Parathyroid adenoma (tissue), 2 donors: Measurements from ENCODE around the gene TEX54.
A peak's percentile ranks its signal among the peaks of the same experiment; 100 is the strongest.
"Not testable (repeated sequence)": the region's sequence is repeated elsewhere in the genome, so short reads cannot be mapped to it uniquely, and the experiment has no call there.

Experiments
- H2AFZ ChIP-seq: fragments of 300-600 bp; sonication (generic); one replicate; pipeline ENCODE4 v1.7.0; 2017; ENCODE audit warnings: antibody characterized with exemption, mild to moderate bottlenecking
- H3K27ac ChIP-seq: fragments of 300-600 bp; sonication (generic); one replicate; pipeline ENCODE4 v1.7.0; 2017
- H3K27me3 ChIP-seq: fragments of 300-600 bp; sonication (generic); one replicate; pipeline ENCODE4 v1.7.0; 2017; ENCODE audit warnings: low read length; ENCODE audit not compliant: control insufficient read depth, insufficient read depth
- H3K36me3 ChIP-seq: fragments of 300-600 bp; sonication (generic); one replicate; pipeline ENCODE4 v1.7.0; 2017; ENCODE audit warnings: low read length; ENCODE audit not compliant: control insufficient read depth, insufficient read depth
- H3K4me1 ChIP-seq: fragments of 300-600 bp; sonication (generic); one replicate; pipeline ENCODE4 v1.7.0; 2017; ENCODE audit warnings: control low read depth
- H3K4me2 ChIP-seq: fragments of 300-600 bp; sonication (generic); one replicate; pipeline ENCODE4 v1.7.0; 2017; ENCODE audit warnings: low read length
- H3K4me3 ChIP-seq: fragments of 300-600 bp; sonication (generic); one replicate; pipeline ENCODE4 v1.7.0; 2017; ENCODE audit warnings: low read depth, low read length
- H3K79me2 ChIP-seq: fragments of 300-600 bp; sonication (generic); one replicate; pipeline ENCODE4 v1.7.0; 2017; ENCODE audit warnings: control low read depth
- H3K9ac ChIP-seq: fragments of 300-600 bp; sonication (generic); one replicate; pipeline ENCODE4 v1.7.0; 2017; ENCODE audit warnings: mild to moderate bottlenecking
- H3K9me3 ChIP-seq: fragments of 300-600 bp; sonication (generic); one replicate; pipeline ENCODE4 v1.7.0; 2017; ENCODE audit warnings: low read length; ENCODE audit not compliant: control insufficient read depth
- TF ChIP-seq, protein P1 (sequence below): fragments of 300-600 bp; sonication (generic); IDR thresholded peaks from one replicate; pipeline ENCODE4 v1.7.0; 2017; ENCODE audit warnings: antibody characterized with exemption, mild to moderate bottlenecking
- donor health status: primary hyperparathyroidism.

TEX54 gene

DNA sequence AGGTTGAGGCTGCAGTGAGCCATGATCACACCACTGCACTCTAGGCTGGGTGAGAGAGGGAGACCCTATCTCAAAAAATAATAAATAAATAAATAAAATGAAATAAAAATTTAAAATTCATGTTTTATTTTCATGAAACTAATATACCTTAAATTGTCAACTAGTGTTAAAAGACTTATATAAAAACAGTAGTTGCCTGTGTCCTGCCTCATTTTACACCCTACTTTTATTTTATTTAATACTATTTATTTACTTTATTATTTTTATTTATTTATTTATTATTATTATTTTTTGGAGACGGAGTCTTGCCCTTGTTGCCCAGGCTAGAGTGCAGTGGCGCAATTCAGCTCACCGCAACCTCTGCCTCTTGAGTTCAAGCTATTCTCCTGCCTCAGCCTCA, 11.5 kb upstream of the TEX54 start:
- Histone ChIP-seq H3K9me3 (no peaks in the 10 kb centered on the region), H3K4me3 (no peak overlapping the region), H3K27ac (no peak overlapping the region), H2AFZ (no peak overlapping the region), H3K36me3 (no peaks in the 10 kb centered on the region), H3K4me1 (peaks cover 8% of the 10 kb centered on the region), H3K9ac (no peak overlapping the region), H3K27me3 (no peaks in the 10 kb centered on the region), H3K79me2 (no peaks in the 10 kb centered on the region), H3K4me2 (no peak overlapping the region)
- TF ChIP-seq, protein P1, sequence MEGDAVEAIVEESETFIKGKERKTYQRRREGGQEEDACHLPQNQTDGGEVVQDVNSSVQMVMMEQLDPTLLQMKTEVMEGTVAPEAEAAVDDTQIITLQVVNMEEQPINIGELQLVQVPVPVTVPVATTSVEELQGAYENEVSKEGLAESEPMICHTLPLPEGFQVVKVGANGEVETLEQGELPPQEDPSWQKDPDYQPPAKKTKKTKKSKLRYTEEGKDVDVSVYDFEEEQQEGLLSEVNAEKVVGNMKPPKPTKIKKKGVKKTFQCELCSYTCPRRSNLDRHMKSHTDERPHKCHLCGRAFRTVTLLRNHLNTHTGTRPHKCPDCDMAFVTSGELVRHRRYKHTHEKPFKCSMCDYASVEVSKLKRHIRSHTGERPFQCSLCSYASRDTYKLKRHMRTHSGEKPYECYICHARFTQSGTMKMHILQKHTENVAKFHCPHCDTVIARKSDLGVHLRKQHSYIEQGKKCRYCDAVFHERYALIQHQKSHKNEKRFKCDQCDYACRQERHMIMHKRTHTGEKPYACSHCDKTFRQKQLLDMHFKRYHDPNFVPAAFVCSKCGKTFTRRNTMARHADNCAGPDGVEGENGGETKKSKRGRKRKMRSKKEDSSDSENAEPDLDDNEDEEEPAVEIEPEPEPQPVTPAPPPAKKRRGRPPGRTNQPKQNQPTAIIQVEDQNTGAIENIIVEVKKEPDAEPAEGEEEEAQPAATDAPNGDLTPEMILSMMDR: no peak

DNA sequence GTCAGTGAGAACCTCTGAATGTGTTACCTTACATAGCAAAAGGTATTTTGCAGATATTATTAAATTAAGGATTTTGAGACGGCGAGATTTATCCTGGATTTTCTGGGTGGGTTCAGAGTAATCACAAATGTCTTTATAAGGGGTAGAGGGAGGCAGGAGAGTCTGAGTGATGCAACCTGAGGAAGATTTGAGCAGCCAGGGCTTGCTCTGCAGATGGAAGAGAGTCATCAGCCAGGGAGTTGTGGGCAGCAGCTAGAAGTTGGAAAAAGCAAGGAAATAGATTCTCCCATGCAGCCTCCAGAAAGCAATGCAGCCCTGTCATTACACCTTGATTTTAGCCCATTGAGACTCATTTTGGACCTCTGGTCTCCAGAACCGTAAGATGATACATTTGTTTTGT, 10.8 kb upstream of the TEX54 start:
- H3K4me3 ChIP-seq: no peak overlapping the region
- H3K36me3 ChIP-seq: no peaks in the 10 kb centered on the region
- H3K27ac ChIP-seq: no peak overlapping the region
- H3K9ac ChIP-seq: no peak overlapping the region
- no peaks in the 10 kb centered on the region for H3K27me3 ChIP-seq
- H3K4me1 ChIP-seq: peaks cover 8% of the 10 kb centered on the region
- H3K4me2 ChIP-seq: no peak overlapping the region
- no peaks in the 10 kb centered on the region for H3K79me2 ChIP-seq
- TF ChIP-seq, protein P1: no peak
- H3K9me3 ChIP-seq: no peaks in the 10 kb centered on the region
- H2AFZ ChIP-seq: no peak overlapping the region

DNA sequence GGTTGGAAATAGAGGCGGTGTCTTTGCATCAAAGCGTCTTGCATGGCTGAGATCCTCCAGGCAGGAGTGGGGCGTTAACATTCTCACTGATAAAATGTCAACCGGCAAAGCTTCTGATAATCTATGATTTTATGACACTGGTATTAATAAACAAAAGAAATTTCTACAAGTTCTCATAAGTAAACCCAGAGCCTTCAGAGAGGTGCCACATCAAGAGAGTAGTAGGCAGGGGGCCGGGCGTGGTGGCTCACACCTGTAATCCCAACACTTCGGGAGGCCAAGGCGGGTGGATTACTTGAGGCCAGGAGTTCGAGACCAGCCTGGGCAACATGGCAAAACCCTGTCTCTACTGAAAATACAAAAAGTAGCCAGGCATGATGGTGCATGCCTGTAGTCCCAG, 10.2 kb upstream of the TEX54 start:
- not testable (repeated sequence) for H3K4me2 ChIP-seq, H3K36me3 ChIP-seq, H3K4me3 ChIP-seq, H3K27me3 ChIP-seq, H3K9ac ChIP-seq, H3K4me1 ChIP-seq, H3K9me3 ChIP-seq, H3K79me2 ChIP-seq
- Histone ChIP-seq H2AFZ (peak overlapping the region; percentile 95), H3K27ac (peak overlapping the region; percentile 100)

DNA sequence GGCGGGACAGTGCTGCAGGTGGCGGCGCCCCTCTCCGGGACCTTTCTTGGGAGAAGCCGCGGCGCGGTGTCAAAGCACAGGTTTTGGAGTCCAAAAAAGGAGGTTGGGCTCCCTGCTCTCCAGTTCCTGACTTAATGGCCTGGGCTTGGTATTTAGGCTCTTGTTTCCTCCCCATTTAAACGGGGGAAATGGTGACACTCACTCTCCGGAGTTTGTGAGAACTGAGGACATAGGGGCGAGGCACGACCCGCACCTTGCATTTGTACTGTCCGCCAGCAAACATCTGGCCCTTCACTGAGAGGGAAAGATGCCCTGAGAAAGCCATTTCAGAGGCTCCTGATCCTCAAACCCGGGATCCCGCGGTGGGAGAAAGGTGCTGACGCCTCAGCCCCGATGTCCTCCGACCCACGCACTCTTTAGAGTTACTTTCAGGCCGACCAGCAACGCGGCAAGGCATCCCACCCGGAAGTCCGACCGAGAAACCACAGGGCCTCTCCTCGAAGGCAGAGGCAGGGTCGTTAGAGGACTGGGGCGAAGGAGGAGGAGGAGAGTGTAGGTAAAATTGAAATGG, 9.6 kb upstream of the TEX54 start:
- no peaks in the 10 kb centered on the region for H3K79me2 ChIP-seq
- H3K4me1 ChIP-seq: peaks cover 8% of the 10 kb centered on the region
- H3K9me3 ChIP-seq: no peaks in the 10 kb centered on the region
- peak overlapping the region; percentile 33 for H3K9ac ChIP-seq
- H3K4me3 ChIP-seq: peak overlapping the region; percentile 86
- no peaks in the 10 kb centered on the region for H3K27me3 ChIP-seq
- no peaks in the 10 kb centered on the region for H3K36me3 ChIP-seq
- H3K27ac ChIP-seq: peak overlapping the region; percentile 100
- TF ChIP-seq, protein P1: no peak
- peak overlapping the region; percentile 95 for H2AFZ ChIP-seq
- peak overlapping the region; percentile 97 for H3K4me2 ChIP-seq

DNA sequence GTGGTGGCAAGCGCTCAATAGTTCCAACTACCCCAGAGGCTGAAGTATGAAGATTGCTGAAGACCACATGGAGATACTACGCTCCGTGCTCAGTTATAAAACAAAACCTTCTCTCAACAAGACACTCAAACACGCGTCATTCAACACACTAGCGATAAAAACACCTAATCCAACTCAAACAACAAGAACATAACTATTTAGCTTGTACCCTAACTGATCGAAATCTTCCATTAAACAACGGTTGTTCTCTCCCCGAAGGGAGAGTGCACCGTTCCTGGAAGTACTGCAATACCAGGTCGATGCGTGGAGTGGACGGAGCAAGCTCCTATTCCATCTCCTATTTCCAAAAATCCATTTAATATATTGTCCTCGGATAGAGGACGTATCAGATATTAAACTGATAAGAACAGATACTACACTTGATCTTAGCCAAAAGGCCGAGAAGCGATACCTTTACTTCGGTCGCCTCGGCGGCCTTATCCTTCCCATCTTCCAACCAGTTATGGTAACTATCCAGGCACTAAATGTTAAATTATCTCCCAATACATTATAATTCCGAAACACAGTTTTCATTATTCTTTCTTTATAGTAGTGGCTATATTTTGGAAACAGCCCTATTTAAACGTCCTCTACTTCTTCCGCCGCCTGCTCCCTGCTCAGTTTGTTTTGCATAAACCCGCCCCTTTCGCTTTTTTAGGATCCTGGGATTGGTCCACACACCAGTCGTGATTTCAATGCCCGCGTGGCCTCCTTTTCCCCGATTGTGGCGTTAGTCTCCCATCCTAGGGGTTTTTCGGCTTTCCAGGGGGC, 8.9 kb upstream of the TEX54 start:
- H3K9ac ChIP-seq: peak overlapping the region; percentile 33
- H2AFZ ChIP-seq: peak overlapping the region; percentile 95
- H3K4me2 ChIP-seq: peak overlapping the region; percentile 97
- no peaks in the 10 kb centered on the region for H3K36me3 ChIP-seq
- H3K27ac ChIP-seq: peak overlapping the region; percentile 100
- H3K9me3 ChIP-seq: no peaks in the 10 kb centered on the region
- peaks cover 8% of the 10 kb centered on the region for H3K4me1 ChIP-seq
- no peaks in the 10 kb centered on the region for H3K79me2 ChIP-seq
- no peaks in the 10 kb centered on the region for H3K27me3 ChIP-seq
- peak overlapping the region; percentile 86 for H3K4me3 ChIP-seq
- TF ChIP-seq, protein P1: no peak

DNA sequence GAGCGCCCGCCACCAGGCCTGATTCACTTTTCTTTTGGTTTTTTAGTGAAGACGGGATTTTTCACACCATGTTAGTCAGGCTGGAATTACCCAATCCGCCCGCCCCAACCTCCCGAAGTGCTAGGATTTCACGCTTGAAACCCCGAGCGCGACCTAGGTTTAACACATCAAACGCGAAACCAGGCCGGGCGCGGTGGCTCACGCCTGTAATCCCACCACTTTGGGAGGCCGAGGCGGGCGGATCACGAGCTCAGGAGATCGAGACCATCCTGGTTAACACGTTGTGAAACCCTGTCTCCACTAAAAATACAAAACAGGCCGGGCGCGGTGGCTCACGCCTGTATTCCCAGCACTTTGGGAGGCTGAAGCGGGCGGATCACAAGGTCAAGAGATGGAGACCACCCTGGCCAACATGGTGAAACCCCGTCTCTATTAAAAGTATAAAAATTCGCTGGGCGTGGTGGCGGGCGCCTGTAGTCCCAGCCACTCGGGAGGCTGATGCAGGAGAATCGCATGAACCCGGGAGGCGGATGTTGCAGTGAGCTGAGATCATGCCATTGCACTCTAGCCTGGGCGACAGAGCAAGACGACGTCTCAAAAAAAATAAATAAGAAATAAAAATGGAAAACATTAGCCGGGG, 8.2 kb upstream of the TEX54 start:
- H3K79me2 ChIP-seq: not testable (repeated sequence)
- peak overlapping the region; percentile 100 for H3K27ac ChIP-seq
- H3K4me3 ChIP-seq: peak overlapping the region; percentile 86

More for the DNA sequence above, 8.2 kb upstream of the TEX54 start:
- not testable (repeated sequence) for H3K9me3 ChIP-seq, H3K4me1 ChIP-seq, H3K27me3 ChIP-seq, H3K36me3 ChIP-seq
- H3K9ac ChIP-seq: peak overlapping the region; percentile 13
- peak overlapping the region; percentile 97 for H3K4me2 ChIP-seq
- H2AFZ ChIP-seq: peak overlapping the region; percentile 76
